CD4-positive, alpha-beta T cell treated with Interleukin-12 subunit alpha and Interleukin-12 subunit beta, for 1 hour (primary cell): ENCODE data around the gene TNS3.

ENCODE experiments used
- DNase-seq: peaks from one replicate; pipeline ENCODE4 v3.0.0-alpha.2; 2020

Gene TNS3

DNA sequence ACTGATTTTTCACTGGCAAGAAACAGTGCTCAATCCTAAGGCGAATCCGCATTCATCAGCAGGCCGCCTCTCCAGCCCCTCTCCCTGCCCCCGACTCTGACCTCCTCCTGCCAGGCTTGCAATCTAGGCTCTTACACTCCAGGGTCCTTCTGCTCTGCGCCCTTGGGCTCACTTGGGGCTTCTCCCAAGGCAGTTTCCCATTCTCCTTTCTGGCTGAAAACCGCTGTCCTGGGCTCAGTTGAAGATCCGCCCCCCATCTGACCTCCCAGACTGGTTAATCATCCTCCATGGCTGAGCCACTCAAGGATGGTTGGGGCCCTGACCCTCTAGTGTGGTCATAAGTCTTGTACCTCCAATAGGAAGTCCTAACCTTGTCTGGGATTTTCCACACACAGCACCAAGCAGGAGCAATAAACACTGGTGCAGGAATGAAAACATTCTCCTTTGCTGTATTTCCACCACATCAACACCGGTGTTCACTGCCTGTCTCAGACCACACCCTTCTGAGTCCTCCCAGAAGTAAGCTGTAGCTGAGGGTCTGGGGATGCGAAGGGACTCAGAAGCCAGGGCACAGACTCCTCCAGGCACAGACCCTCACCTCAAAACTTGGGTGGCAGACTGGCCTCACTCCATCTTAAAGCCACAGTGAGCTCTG, 42.4 kb downstream of the TNS3 start:
- DNase-seq = no peak

DNA sequence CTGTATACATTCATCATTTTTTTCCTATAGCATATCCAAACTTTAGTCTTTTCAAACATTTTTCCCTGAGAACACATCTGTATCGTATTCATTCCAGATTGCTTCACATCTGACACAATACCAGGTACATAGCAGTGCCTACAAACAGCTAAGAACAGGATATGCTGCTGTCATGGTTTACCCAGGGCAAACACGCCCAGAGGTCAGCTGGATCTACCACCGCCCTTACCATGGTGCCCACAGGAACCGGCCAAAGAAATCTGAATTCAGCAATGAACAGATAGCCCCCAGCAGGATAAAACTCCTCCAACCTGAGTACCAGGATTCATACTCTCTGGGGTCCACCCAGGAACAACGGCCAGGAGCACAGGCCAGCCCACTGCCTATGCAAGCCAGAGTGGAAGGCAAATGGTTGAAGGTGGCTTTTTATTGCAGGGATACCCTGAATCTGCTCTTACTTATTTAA, 43.0 kb downstream of the TNS3 start:
- DNase-seq = no peak

DNA sequence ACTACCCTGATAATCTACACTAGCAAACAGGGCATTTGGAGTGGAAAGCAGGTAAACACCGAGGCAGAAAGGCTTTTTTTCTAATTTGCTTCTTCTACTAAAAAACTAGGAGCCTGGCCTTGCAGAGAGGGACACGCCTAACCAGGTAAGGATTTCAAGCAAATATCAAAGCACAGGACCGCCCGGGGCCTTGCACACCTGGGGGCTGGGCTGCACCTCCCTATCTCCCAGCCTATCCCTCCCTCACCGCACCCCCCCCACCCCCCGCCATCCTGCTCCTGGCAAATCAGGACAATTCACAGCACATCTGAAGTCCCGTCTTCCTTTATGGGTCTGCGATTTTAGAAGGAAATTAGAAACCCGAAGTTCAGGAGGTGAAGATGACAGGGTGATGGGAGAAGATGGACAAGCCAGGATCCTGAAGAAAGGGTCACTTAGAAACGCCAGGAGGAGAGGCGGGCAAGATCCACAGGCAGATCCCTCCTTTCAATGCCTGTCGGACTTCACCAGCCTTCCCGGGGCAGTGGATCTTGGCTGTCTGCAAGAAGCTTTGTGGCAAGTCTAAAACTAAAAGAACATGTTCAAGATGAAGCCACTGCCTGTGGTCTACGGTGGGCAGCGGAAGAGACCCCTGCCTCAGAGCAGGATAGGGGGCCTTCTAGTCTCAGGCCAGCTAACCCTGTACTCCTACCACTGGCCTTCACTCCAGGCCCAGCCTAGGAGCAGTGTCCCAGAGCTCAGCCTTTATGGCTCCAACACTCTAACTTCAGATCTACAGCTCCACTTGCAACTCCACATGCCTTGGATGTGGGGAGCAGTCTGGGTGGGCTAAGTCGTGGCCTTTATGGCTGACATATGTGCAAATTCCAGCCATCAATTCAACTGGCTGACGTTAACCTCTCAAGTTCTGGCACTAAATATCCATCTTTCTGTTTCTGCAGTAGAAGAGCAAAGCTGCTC, 43.9 kb downstream of the TNS3 start:
- DNase-seq = no peak

DNA sequence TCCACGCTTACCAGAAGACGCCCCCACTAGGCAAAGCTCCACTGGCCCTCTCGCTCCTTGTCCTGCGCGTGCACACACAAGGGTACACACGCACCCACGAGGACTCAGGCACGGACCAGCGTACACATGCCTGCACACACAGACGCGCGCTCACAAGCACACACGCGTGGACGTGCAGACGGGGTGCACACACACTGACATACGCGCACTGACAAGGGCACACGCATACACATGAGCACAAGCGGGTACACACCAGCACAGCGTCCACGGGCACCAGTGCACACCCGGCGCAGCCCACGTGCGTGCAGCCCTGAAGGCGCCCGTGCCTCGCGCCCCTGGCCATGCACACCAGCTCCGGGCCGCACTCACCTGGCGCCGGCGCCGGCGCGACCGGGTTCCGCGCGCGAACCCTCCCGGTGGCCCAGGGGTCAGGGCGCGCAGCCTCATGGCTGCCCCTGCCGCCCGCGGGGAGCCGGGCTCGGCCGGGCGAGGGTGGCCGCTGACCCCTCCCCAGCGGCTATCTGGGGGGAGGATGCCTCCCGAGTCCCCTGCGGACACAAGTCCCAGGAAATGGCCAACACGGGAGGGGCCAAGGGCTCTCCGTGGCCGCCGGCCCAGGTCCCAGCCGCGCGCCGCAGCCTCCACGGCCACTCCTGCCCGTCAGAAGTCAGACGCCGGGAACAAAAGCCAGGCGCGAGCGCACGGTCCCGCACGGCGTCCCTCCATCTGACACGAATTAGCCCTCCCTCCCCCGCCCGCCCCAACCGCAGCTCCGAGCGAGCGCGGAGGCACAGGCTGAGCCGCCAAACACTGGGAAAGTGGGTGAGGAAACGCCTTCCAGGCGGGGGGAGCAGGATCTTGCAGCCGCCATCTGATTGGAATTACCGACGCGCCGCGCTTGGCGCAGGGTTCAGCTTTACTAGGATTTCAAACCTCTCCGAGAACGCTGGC, 45.0 kb downstream of the TNS3 start:
- no peak for DNase-seq

DNA sequence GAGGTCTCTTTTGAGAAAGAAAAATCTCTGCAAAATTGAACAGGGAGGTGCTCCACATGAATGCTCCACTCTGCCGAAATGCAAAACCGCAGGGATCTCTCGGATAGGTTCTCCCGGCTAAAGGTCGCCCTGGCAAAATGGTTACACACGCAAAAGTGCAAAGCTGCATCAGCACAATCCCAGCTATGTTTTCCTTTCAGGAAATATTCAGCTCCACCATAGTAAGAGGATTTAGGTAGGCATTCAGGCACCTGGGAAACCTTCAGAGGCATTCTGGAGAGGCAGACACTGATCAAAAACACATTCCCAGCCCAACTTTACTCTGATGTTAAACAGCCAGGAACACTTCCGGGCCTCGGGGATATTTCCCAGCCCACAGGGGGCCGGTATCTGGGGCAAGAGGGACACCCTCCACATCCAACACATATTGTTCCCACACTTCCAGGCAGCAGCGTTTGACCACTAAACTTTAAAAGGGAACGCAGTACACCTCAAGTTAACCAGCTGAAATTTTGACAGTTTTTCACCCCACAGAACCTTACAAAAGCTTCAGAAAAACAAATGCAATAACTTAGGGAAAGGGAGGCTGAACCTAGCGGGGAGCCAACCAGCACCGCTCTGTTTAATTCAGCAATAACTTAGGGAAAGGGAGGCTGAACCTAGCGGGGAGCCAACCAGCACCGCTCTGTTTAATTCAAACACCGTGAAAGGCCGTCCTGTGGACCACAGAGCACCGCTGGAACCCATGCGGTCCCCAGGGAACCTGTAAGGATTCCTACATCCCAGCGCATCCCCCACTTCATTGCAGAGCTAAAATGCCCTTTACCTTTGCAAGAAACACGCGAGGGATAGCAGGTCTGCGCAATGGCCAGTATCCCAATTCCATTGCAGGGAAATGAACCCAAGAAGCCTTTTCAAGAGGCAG, 45.9 kb downstream of the TNS3 start:
- no peak for DNase-seq

DNA sequence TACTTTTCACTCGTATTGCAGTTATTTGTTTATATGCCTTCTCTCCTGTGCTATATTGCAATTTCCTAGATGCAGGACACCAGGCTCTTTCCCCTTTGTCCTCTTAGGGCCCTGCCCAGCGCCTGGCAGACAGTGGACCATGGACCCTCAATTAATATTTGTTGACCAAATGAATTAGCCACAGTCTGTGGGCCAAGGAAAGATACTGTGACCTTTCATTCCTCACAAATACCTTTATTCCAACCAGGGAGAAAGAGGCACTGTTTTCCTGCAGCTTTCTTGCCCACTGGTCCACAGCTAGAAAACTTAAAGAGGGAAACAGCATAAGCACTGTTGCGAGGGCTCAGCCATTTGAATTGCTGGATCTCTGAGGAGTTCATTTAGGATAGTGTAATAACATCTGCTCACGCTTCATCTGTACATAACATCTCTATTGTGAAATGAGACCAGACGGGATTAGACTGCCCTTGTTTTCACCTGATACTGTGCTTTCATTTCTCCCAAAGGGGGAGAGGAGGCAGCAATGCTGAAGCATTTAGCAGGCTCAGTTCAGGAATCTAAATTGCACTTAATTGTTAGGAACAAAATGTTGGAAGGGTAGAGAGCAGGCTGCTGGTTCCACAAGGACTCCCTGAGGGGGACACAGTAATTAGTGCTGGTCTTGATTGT, 46.7 kb downstream of the TNS3 start:
- no peak for DNase-seq

DNA sequence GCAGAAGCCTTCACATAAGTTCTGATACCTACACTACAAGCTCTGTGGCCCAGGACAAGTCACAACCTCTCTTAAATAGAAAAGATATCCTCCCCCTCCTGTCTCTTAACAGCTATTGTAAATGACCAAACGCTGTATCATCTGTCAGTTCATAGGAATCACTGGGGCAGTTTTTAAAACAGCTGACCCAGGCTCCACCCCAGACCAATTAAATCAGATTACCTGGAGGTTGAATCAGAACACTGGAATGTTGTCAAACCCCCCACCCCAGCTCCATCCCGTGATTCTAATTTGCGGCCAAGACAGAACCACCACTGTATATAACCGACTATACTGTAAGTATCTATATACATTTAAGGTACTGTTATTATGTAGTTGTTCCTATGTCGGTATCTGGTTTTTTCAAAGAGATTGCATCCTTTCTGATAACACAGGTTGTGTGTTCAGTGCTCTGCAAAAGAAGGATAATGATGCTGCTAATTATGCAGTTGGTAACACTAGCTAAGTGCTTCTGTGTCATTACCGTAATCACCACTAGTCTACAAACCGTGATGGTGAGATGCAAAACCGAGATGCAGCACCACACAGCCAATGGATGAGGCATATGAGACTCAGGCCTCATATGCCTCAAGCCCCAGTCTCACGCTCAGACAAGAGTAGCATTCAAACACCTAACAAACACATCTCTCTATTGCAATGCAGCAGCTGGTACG, 47.4 kb downstream of the TNS3 start:
- no peak for DNase-seq

DNA sequence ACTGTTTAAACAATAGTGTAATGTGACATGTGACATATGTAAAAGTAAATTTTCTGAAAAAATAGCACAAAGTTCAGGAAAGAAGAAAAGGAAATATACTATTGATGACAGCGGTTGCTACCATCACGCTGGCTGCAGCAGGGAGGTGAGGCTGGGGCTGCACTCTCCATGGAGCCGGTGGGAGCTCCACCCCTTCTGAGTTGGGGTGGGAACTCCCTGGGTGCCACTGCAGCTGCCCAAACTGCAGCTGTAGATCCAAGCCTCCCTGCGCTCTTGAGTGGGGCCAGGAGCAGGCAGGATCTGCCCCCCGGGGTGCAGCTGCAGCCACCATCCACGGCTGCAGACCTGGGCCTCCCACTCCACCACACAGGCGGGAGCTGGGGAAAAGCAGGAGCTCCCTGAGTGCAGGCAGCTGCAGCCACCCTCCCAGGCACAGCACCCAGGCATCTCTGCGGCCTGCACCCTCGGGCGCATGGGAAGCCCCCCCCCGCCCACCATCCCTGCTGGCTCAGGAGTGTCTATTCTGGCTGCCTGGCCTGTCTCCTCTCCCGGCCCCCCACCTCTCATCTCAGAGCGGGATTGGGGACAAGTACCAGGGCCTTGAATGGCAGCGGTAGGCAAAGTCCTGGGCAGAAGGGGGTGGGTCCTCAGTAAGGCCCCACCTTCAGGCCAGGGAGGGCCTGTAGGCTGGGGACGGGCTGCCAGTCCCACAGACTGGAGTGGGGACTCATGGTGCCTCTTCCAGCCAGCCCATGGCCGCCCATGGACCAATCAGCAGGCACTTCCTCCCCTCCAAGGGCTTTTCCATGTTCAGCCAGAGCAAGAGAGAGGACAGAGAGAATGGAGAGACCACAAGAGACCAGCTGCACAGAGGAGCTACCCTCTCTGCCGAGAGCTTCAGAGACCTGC, 50.1 kb downstream of the TNS3 start:
- DNase-seq = no peak

DNA sequence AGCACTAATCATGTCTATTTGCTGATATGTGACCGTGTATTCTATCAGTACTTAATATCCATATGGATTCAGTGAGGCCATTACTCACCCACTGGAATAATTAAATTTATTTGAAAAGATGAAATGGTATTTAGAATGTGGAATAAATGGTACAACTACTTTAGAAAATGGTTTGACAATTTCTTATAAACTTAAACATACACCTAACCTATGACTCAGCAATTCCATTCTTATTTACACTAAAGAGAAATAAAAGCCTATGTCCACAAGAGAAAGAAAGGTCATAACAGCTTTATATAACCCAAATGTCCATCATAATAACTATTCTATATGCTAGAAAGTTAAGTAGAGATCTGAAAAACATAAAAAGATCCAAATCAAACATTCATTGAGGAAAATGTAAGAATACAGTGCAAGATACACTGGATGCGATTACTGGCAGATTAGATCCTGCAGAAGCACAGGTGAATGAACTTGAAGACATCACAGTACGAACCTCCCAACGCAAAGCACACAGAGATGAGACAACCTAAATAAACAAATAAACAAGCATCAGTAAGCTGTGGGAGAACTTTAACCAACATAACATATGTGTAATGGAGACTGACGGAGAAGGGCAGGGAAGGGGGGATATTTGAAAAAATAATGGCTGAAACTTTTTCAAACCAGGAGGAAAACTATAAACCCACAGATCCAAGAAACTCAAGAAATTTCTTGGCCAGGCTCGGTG, 51.9 kb downstream of the TNS3 start:
- DNase-seq = no peak

DNA sequence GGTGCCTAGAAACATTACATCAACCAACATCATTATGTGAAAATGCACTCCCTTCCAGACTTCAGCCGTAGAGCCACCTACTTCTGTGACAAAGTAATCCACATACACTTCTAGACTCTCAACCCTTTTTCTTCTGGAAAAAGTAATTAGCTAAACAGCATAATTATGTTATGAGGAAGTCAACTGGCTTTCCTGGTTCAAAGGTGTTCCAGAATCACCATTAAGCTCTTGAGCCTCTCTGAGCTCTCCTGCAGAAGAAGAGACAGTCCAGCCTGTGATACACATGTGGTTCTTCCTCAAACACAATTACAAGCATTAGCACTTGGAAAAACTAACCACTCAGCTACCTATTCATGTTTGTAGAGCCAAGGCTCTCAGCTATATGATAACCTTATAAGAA, 52.5 kb downstream of the TNS3 start:
- no peak for DNase-seq

DNA sequence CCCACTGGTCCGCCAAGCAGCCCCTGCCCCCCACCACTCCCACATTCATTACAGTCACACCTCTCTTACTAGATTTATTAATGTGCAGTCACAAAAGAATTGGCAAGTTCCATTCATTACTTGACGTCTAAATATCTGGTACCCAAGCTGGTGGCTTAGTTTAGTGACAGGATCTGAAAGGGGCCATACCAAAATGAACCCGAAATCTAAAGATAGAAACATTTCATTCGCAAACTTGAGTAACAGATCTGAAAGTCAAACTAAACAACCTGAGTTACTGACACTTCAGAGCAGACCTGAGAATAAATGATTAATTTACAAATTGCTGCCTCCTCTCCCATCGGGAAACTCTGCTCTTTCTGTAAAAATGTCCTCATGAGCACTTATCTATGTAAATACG, 53.4 kb downstream of the TNS3 start:
- DNase-seq = no peak

DNA sequence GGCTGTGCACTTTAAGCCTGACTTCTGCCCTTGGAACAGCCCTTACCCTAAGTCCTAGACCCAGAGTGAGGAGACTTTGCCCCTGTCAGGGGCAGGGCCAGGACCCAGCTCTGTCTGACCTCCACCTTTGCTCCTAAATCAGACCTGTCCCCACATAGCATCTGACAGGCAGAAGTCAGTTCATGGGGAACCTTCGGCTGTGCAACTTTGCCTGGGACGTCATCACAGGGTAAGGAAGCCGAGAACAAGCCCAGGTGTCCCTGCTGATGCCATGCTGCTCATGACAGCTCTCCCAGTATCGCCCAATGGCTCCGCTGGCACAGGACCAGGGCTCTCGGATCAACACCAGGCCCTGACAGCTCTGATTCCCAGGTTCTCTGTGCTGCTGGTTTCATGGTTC, 55.4 kb downstream of the TNS3 start:
- no peak for DNase-seq

DNA sequence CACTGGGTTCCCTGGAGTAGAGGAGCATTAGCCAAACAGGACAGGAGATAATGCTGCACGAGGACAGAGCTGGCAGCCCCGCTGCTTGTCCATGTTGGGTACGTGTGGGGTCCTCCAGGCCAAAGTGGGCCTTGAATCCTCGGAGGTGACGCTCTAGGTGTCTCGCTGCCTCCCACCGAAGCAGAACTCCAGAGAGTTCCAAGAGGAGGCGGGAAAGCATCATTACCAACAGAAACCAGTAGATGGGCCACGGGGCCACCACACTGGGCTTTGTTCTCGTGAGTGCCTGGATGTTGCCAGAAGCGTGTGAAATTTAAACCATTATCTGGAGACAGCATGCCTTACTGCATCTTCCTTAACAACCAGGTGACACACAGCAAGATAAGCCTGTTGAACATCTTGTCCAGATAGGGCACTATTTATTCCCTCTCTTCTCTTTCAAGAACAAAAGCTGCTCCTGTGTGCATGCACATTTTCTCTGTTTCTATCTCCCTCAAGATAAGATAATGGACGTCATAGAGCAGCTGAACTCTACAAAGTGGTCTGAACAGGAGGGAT, 56.8 kb downstream of the TNS3 start:
- no peak for DNase-seq

DNA sequence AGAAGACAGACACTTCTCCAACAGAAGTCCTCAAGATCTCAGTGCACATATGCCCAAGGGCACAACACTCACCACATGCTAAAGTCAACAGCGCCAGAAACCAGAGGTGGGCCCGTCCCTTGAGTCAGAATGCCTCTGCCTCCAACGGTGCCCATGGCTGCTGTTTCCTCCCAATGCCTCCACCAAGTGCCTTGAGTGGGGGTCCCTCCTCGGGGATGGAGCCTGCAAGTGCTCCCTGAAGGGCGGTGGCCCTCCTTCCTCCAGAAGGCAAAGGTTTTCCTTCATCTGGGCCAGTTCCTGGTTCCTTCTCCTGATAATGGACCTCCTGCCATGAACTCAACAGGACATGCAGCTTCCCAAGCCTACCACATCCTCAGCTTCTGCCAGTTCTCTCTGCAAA, 58.5 kb downstream of the TNS3 start:
- DNase-seq = no peak

DNA sequence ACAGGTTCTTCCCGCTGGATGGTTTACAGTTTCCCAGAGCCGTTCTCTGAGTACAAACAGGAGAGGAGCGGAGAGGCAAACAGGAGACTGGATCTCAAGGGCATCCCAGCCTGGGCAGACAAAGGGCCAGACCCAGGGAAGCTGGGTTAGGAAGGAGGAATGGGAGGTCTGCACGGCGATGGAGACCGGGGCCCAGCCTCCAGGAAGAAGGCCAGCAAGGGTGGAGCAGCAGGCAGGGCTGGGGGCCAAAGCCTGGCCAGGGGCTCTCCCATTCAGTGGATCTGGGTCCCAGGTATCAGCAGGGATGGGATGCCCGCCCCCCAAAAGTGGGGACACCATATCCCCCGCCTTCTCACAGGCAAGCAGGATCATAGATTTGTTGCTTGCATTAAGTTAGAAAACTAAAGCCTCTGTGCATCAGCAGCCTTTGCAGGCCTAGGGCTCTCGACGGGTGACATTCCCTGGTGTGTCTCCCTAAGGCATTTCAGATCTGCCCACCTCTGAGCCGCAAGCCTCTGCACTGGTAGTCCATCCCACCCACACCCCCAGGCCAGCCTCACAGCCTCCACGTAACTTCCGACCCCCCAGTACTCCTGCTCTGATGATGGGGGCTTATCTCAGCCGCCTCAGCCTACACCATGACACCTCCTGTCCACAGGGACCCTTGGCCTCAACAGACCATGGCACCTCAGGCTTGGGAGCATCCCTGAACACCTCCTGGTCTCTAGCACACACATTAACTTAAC, 59.9 kb downstream of the TNS3 start:
- DNase-seq = no peak

DNA sequence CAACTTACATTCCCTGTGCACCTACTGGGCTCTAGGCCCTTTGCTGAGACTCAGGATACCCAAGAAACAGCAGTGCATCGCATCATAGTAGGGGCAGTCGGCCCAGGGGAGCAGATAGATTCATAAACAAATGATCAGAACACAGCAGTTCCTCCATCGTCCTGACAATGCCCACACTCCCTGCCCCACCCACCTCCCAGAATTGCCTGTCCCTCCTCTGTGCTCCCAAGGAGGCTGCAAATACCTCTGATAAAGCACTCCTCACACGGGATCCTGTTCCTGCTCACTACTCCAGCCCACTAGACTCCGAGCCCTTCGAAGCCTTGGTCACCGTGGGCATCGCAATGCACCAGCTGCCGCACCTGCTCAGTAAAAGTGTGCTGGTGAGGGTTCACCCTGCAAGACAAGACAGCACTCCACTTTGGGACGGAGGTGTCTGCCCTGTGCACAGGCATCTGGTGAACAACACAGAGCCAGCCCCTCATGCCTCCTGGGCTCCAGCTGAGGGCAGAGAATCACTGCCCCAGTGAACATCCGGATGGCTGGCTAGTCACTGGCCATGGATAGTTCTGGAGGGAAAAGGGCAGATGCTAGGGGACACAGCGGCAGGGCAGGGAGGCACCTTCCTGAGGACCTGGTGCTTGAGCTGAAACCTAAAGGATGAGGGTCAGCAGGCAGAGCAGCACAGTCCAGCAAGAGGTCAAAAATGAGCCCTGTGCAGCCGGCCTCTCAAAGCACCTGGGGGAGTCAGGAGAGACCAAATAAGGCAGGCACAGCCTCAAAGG, 60.7 kb downstream of the TNS3 start:
- DNase-seq = no peak

DNA sequence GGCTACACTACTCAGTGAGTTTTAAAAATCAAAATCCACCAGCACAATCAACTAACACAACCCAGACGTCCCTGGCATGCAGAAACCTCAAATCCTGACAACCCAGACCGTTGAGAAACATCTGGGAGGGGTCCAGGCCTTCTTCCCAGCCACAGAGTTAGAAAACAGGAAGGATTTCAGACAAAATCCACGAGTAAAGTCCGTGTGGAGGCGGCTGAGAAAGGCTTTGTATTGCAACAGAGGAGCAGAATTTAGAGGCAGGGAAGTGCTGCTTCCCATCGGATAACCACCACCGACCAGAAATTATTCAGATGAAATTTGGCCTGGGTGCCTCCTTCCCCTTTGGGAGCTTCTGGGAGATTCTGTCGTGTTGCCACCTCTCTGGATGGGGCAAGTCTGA, 61.5 kb downstream of the TNS3 start:
- no peak for DNase-seq
